ENCODE results near the gene CCDC122.

- TF ChIP-seq CTCF (IDR thresholded peaks at IDR 0.05; ENCODE audit: low read depth, low read length) (no peak), EZH2phosphoT487 (IDR thresholded peaks at IDR 0.05; ENCODE audit: low read depth) (no peak)
These were observed 39.1 kb upstream of the CCDC122 start for GRCh38 chr13:43918636-43919035.
